Activated T-cell treated with anti-CD3 and anti-CD28 coated beads, Interleukin-2, amount 50 U/mL, for 48 hours (primary cell): ENCODE results near the gene GSTA2.
"Not testable (repeated sequence)": the region's sequence is repeated elsewhere in the genome, so short reads cannot be mapped to it uniquely, and the experiment has no call there.

Experiments
- DNase-seq, 2 experiments: peaks; one replicate each; pipeline ENCODE4 v3.0.0-alpha.2; 2020

The GSTA2 gene

GRCh38 chr6:52724406-52725121 is 38.7 kb downstream of the GSTA2 start:
- DNase-seq, result peak; percentile 63 to 70

GRCh38 chr6:52724042-52724405 is 39.3 kb downstream of the GSTA2 start:
- no peak for DNase-seq

DNA sequence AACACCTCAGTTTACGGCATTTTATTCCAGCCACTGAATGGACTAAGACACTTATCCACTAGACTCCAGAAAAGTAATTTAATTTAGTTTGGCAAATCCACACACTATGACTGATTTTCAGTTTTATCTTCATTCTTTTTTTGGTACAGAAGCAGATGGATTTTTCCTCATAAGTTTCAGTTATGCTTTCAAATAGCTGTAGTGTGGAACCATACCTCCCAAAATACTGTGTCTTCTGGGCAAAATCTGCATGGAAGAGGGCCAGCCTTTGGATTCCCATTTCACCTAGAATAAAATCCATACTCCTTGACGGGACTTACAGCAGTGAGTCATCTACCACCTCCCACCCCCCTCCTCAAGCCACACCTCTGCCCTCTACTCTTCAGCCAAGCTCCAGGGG is 43.0 kb downstream of the GSTA2 start:
- no peak for DNase-seq

GRCh38 chr6:52718550-52718949 is 44.7 kb downstream of the GSTA2 start:
- no peak for DNase-seq

- DNase-seq, result not testable (repeated sequence)
These were observed 48.5 kb downstream of the GSTA2 start for GRCh38 chr6:52714761-52715160.

GRCh38 chr6:52712136-52712535 is 51.1 kb downstream of the GSTA2 start:
- DNase-seq, result no peak

DNA sequence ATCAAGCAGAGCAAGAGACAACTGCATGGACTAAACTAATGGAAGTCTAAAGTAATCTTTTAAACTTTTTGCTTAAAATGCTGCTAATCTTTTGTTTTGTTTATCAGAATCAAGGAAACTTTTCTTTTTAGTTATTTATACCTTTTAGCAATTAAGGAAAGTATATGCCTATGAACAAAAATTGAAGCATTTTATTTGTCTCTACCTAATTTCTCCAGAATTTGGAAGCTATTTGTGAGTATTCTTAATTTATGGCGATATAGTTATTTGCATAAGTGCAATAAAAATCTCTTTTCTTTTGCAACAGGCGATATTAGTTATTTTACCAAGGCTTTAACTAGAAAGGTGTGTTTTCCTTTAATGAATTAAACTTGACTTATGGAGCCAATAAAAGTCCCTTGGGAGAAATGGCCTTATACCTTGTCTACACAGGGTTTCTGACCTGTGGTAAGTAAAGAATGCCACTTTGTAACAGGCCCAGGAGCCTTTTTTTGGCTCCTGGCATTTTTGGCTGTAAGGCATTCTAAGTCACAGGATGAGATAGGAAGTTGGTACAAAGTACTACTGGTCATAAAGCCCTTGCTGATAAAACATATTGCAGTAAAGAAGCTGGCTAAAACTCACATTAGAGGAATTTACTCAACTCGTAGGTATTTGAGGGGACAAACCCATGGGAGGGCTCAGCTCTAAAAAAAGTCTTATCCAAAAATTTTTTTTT is 55.2 kb downstream of the GSTA2 start:
- no peak for DNase-seq

- no peak for DNase-seq
These were observed 57.3 kb downstream of the GSTA2 start for GRCh38 chr6:52706001-52706400.

- DNase-seq, result not testable (repeated sequence)
These were observed 58.3 kb downstream of the GSTA2 start for GRCh38 chr6:52704781-52705502.

DNA sequence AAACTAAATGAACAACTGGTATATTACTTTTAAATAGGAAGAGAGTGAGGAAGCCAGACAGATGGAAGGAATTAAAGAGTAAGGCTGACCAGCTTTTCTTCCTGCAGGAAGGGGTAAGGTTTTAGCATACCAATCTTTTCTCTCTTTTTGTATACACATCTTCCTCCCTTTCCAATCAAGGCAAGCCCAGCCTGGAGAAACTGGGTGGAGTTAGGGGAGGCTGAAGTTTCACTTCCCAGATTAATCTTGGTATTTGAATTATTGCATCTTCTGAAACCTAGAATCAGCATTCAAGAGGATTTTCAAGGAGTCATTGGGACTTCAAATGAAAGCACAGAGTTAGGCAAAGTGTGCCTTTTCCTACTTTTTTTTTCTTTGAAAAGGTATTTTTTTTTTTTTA is 59.2 kb downstream of the GSTA2 start:
- DNase-seq, result no peak
